ENCODE data around the gene ABTB2. TPM values are rescaled to one million over a fixed set of nuclear protein-coding genes. Genes with fewer than 3 reads are reported as not detected.
A peak's percentile ranks its signal among the peaks of the same experiment; 100 is the strongest.

The ABTB2 gene
- total RNA-seq, 4 donors from 2014 or later: 0.79 to 4.1 (median 3.7) TPM

DNA sequence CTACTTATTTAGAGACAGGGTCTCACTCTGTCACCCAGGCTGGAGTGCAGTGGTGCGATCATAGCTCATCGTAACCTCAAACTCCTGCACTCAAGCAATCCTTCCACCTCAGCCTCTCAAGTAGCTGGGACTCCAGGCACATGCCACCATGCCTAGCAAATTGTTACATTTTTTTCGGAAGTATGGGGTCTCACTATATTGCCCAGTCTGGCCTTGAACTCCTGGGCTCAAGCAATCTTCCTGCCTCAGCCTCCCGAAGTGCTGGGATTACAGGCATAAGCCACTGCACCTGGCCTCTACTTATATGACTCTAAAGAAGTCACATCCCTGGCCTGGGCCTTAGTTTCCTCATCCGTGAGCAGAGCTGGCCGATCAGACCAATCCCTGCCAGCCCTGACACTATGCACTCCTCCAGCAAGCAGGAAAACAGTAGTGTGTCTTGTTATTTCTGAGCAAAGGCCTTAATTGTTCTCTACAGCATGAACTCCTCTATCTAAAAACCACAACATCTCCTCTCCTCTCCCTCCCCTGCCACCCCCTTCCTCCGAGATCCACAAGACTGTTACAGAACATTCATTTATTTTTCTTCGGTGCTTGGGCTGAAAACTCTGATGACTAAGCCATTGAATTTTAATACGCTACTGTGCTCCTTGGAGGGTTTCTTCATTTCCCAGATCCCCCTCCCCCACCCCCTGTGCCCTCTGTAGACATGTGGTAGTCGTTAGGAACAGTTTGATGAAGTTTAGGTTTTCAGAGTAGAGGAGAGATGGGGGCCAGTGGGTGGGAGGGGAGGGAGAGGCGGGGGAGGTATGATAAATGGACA is 91.5 kb downstream of the ABTB2 start:
- intact Hi-C loops (cut with DNase I): no loop called here
- Histone ChIP-seq H3K4me3 (no peak overlapping the region), H3K36me3 (no peaks in the 10 kb centered on the region), H3K27ac (peak overlapping the region in 2 of 4 donors; percentile 31 to 71), H3K9me3 (no peaks in the 10 kb centered on the region), H3K4me1 (peaks cover 7 to 29% (median 15%) of the 10 kb centered on the region in 3 donors), H3K27me3 (peaks cover 0 to 13% (median 0%) of the 10 kb centered on the region in 4 donors)
- DNase-seq: no peak
- WGBS, 2 donors: 50 to 60% methylated on average over 10 of the region's 11 CpGs
- TF ChIP-seq POLR2A (IDR thresholded peaks at IDR 0.05): no peak
- TF ChIP-seq, protein P1, sequence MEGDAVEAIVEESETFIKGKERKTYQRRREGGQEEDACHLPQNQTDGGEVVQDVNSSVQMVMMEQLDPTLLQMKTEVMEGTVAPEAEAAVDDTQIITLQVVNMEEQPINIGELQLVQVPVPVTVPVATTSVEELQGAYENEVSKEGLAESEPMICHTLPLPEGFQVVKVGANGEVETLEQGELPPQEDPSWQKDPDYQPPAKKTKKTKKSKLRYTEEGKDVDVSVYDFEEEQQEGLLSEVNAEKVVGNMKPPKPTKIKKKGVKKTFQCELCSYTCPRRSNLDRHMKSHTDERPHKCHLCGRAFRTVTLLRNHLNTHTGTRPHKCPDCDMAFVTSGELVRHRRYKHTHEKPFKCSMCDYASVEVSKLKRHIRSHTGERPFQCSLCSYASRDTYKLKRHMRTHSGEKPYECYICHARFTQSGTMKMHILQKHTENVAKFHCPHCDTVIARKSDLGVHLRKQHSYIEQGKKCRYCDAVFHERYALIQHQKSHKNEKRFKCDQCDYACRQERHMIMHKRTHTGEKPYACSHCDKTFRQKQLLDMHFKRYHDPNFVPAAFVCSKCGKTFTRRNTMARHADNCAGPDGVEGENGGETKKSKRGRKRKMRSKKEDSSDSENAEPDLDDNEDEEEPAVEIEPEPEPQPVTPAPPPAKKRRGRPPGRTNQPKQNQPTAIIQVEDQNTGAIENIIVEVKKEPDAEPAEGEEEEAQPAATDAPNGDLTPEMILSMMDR (IDR thresholded peaks at IDR 0.05): no peak

DNA sequence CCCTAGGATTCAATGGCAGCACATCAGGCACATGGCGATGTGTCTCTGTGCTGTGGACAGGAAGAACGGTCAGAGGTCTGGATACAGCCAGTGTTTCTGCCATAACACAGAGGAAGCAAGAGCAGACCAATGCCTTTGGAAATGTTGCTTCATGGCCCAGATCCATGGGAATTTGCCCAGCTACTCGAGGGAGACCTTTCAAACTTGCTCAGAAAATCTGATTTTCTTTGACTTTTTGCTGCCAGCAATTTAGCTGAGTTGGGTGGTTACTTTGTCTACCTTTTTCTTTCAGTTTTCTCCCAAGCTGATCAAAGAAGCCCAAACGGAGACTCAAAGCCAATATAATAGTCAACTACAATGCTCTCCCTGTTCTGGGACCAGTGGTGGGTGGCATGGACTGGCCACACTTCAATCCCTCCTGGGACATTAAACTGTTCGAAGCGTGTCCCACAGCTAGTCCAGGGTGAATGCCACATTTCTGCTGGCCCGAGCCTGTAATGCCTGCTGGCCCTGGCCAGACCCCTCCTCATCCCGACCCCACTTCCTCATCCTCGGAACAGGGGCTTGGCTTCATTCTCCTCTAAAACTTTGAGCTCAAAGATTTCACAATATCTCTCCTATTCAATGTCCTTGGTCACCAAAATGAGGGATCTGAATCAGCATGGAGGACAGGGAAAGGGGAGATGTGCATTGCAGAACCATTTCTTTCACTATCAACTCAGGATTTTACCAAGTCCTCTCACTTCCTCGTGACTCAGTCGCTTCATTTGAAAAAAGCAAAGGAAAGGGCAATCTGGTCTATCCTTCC is 93.3 kb downstream of the ABTB2 start:
- Histone ChIP-seq H3K36me3 (no peaks in the 10 kb centered on the region), H3K27ac (no peak overlapping the region), H3K4me1 (peaks cover 7 to 29% (median 15%) of the 10 kb centered on the region in 3 donors), H3K9me3 (no peaks in the 10 kb centered on the region), H3K4me3 (no peak overlapping the region), H3K27me3 (peaks cover 0 to 13% (median 0%) of the 10 kb centered on the region in 4 donors)
- DNase-seq: no peak
- WGBS, 2 donors: 84 to 89% methylated on average over 8 to 11 of the region's 11 CpGs
- TF ChIP-seq, protein P1 (IDR thresholded peaks at IDR 0.05): no peak
- no peak for TF ChIP-seq POLR2A (IDR thresholded peaks at IDR 0.05)
- intact Hi-C loops (cut with DNase I): no loop called here

DNA sequence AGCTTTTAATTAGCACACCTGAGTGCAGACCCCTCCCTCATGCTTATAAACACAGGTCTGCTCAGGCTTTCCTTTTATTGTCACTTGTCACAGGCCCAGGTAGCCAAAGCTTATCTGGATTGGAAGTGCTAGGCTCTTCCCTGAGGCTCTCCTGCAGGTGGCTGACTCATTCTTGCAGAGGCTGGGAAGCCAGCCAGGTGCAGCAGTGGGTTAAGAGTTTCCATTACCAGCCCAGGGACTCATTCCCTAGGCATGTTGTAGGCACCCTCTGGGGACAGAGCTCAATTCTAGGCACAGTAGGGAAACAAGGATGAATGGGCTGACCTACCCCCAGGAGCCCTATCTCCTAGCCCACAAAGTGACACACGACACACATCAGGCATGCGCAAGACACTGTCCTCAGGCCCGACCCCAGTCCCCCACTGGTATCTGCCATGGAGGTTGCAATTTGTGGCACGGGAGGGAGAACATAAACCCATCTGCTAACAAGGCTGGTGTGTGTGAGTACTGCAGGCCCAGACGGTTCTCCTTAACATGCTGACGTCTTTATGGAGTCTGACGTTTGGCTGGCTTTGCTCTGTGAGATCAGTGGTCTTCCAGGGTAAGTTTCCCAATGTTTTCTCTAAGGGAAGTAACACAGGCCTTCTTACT is 94.2 kb downstream of the ABTB2 start:
- H3K36me3 ChIP-seq: no peaks in the 10 kb centered on the region
- no peak overlapping the region for H3K4me3 ChIP-seq
- peaks cover 7 to 29% (median 15%) of the 10 kb centered on the region in 3 donors for H3K4me1 ChIP-seq
- TF ChIP-seq POLR2A (IDR thresholded peaks at IDR 0.05): no peak
- TF ChIP-seq, protein P1 (IDR thresholded peaks at IDR 0.05): no peak
- H3K9me3 ChIP-seq: no peaks in the 10 kb centered on the region
- WGBS, 2 donors: 45 to 77% methylated on average over 5 to 6 of the region's 7 CpGs
- H3K27ac ChIP-seq: no peak overlapping the region
- intact Hi-C loops (cut with DNase I): no loop called here
- peaks cover 0 to 13% (median 0%) of the 10 kb centered on the region in 4 donors for H3K27me3 ChIP-seq
- DNase-seq: no peak

DNA sequence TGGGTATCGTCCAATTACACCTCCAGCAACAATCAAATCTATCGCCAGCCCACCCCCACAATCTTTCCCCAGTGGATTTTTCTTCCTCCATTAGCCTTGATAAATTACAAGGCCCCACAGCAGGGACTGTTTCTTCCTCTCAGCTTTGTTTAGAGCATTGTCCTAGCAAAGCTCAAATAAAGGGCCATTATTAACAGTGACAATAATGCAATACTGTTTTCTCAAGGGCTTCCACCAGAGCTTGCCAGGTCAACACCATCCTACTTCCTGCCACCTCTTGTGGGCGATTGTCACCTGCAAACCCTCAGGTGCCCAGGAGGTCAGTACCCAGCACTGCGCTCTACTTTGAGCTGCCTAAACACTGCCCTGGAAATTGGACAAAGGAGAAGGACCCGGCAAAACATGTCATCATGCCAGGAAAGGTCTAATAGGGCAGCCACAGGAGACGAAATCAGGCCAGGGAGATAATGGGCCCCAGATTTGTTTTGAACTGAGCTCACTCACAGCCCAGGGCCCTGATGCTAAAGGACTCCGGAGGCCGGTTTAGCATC is 95.2 kb downstream of the ABTB2 start:
- H3K4me1 ChIP-seq: peaks cover 7 to 29% (median 15%) of the 10 kb centered on the region in 3 donors
- H3K9me3 ChIP-seq: no peaks in the 10 kb centered on the region
- intact Hi-C loops (cut with DNase I): no loop called here
- TF ChIP-seq, protein P1 (IDR thresholded peaks at IDR 0.05): no peak
- TF ChIP-seq POLR2A (IDR thresholded peaks at IDR 0.05): no peak
- no peak overlapping the region for H3K4me3 ChIP-seq
- no peaks in the 10 kb centered on the region for H3K36me3 ChIP-seq
- 78 to 80% methylated on average over 5 to 6 of the region's 8 CpGs for WGBS, 2 donors
- no peak overlapping the region for H3K27ac ChIP-seq
- peaks cover 0 to 3% (median 0%) of the 10 kb centered on the region in 4 donors for H3K27me3 ChIP-seq
- no peak for DNase-seq

Measured in esophagus squamous epithelium (tissue), 5 donors.